GM19035 (cell line): Measurements from ENCODE around the gene RER1.

Source experiments
- ATAC-seq: cut with Tn5 transposase; IDR thresholded peaks from one replicate; pipeline ENCODE4 v1.9.1; 2021; ENCODE audit not compliant: unreplicated experiment

The RER1 gene

GRCh38 chr1:2353551-2354438 is 37.8 kb upstream of the RER1 start:
- ATAC-seq = no peak

DNA sequence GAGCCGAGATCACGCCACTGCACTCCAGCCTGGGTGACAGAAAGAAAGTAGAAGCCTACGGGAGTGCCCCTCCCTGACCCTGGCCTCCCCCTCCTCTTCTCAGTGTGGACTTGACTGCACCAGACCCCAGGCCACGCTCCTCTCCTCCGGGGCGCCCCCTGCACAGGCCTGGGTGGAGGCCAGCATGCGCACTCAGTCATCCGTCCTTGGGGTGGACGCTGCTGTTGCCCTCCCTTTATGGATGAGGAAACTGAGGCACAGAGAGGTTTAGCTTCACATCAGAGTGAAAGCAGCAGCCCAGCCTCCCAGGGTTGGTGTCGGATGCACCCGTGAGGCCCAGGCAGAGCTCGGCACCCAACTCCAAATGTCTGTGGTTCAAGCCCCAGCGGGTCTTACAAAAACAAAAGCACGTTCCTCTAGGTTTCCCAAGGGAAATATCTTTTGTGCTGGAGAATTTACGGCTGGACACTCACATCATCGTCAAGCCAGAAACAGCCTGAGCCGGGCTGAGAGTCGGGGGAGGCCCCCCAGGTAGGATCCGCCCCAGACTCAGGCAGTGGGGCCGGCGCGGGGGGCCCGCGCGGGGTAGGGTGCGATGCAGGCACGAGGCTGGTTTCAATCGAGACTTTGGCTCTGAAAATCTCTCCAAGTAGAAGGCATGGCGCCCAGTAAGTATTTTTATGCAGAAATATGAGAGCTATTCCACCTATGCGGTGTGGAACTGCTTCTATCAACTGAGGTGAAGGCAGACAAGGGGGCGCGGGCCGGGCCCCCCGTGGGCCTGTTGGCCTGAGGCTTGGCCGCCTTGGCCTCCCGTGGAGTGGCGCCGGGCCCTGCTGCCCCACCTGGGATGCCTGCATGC is 36.9 kb upstream of the RER1 start:
- ATAC-seq = no peak

DNA sequence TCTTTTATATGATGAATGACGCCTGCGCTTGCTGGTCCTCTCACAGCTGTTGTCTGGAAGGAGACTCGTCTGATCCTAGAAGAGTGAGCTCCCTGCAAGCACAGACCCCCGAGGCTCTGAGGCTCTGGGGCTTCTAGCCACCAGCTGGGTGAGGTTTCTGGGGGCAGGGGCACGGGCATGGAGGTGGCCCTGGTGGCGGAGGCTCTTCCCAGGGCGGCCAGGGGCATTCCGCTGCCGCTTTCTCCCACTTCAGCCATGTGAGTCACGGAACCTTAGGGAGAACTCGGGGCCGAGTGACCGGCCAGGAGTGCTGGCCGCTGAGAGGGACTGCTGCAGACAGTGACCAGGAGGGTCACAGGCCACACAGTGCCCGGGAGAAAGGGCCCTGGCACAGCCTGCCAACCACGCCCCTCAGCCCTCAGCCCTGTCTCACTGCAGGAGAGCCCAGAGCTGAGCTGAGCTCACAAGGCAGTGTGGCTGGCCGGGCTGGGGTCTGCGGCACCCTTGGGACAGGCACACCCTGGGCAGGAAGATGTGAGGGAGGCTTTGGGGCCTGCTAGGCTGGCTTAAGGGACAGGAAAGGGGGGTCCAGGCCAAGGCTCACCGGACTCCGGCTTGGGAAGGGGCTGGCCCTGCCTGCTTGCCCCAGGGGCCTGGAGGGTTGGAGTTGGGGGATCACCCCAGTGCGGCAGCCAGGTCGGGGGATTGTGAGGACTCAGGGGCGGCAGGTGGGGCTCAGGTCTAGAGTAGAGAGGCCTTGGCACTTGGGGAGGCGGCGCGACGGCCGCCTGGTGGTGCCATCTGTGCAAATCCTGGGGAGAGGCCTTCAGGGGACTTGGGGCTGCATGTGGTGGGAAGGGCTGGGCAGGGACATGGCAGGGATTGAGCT is 36.0 kb upstream of the RER1 start:
- no peak for ATAC-seq

DNA sequence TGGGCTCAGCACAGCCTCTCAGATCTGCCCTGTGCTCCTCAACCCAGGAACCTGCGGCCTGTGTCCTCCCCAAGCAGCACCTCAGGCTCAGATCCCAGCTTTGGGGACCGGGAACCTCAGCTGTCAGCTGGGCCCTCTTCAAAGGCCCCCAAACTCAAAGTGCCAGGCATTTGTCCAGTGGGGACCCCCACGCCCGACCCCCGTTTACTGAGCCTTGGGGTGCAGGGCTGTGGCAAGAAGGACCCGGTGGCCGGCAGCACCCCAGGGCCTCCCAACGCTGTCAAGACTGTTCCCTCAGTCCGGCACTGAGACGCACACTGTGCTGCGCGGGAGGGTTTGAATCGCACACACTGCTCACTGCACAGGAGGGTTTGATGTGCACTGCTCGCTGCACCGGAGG is 35.2 kb upstream of the RER1 start:
- ATAC-seq = no peak

DNA sequence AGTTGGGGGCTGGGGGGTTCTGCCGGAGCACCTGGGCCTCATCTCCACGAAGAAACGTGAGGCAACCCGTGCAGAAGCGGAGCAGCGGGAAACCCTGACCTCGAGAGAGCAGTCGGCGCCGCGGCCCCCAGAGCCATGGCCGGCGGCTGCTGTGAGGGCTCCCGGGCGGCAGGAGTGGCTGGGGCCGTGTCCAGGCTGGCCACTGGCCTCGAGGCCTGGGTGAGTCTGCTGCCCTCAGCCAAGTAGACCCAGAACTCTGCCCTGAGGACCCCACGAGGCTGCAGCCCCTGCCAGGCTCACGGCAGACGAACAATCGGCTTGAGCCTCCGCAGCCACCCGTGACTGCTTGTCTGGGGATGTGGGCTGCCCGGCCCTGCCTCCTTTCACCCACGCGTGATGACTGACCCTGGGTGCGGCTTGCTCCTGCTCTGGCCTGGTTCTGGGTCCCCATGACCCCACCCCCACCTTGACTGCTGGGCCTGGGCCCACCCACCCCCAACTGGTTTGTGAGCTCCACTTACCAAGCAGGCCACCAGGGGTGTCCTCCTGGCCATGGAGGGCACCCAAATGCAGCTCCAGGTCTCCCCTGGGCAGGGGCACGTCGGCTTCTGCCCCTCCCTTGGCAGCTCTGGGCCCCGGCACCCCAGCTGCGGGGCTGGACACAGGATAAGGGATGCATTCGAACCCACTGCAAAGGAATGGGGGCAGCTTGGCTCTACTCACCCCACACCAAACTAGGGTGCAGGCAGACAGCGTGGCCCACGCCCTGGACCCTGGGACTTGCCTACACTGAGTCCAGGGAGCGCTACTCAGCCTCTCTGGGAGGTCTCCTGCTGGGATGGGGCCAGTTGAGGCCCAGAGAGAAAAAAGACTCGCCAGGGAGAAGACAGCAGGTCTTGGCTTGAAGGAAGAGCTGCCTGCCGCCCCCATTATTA is 34.5 kb upstream of the RER1 start:
- ATAC-seq = no peak

DNA sequence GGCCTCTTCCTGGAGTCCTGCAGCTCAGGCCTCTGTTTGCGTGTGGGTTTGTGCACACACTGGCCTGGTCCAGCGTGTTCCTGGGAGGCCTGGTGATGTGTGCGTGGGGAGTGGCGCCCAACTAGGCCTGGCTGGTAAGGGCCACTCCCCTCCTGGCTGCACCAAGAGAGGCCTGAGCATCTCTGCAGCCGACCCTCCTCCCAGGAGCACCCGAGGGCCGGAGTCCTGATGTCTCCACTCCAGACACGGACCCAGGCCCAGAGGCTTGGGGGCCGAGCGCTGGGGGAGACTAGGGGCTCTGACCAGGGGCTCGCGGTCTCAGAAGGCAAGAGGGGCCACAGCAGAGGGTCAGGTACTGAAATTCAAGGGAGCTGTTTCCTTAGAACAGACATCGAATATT is 33.6 kb upstream of the RER1 start:
- no peak for ATAC-seq

DNA sequence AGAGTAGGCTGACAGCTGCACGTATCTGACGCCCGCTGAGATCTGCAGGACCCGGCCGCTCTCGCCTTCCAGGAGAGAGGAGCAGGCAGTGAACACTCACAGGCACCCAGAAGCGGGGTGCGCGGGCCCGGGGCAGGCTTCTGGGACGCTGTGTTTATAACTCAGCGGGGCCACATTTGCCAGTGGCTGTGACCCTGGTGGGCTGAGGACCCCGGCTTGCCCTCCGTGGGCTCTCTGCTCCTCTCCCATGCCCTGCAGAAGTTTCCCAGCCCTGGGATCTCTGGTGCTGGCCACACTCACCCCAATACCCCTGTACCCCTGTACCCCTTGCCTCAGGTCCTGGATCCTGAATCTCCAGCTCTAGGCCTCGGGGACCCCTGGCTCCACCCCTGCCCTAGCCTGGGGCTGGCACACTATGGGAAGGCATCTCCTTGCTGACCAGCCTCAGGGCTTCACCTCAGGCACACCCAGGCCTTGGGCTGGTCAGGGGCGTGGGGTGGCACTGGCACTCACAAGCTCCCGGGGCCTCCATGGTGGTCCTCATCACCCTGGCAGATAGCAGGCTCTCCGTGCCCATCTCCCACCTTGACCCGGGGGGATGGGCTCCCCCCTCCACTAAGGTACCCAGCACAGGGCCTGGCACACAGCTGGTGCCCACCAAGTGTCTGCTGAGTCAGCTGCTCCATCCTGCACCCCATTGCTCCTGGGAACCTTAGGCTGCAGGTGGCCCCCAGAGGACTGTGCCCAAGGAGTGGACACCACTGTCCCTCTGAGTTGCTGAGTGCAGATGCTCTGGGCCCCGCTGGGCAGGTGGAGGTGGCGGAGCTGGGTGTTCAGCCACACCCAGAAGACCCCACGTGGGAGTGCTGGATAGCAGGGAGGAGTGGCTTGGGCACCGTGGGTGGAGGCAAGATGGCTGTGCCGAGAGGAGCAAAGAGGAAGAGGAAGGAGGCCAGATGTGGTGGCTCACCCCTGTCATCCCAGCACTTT is 32.7 kb upstream of the RER1 start:
- ATAC-seq = no peak

DNA sequence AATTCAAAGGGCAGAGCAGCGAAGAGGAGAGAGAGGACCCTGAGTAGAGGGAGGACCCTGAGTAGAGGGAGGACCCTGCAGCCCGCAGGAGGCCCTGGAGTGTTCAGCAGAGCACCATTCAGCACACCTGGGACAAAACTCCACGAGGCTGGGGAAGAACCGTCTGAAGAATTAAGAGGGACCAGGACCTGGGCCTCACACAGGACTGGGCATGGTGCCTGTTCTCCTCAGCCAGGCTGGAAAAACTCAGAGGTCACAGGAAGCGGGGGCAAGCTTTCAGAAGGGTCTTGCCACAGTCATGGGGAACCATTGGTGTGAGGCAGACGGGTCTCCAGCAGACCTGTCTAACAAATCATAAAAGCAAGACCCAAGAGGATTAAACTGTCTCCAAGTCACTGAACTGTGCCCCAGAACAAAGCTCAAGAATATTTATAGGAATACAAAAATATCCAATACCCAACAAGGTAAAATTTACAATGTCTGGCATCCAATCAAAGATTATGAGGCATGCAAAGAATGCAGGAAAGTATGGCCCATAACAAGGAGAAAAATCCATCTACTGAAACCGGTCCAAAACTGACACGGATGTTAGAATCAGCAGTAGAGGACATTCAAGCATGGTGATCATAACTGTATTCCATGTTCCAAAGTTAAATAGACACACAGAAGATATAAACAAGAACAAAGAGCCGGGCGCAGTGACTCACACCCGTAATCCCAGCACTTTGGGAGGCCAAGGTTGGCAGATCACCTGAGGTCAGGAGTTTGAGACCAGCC is 30.9 kb upstream of the RER1 start:
- no peak for ATAC-seq

GRCh38 chr1:2363847-2364513 is 27.7 kb upstream of the RER1 start:
- no peak for ATAC-seq

DNA sequence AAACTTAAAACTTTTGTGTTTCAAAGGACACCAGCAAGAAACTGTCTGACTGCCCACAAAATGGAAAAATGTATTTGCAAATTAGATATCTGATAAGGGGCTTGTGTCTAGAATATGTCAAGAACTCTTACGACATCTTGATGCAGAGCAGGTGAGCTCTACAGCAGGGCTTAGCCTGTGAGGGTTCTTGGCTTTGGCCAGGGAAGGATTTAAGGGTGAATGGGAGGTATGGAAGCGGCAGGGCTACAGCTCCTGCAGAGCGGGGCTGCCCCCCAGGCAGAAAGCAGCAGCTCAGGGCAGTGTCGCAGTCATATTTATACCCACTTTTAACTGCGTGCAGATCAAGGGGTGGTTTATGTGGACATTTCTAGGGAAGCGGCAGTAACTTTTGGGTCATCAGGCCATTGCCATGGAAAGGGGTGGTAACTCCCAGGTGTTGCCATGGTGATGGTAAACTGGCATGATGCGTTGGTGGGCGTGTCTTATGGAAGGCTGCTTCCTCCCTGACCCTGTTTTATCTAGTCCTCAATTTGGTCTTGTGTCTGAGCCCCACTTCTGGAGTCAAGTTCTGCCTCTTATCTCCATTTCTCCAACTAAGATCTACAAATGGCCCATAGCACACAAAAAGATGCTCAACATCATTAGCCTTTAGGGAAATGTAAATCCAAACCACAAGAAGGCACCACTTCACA is 23.4 kb upstream of the RER1 start:
- ATAC-seq = no peak

- ATAC-seq = no peak
Measured at GRCh38 chr1:2372551-2373490, 18.8 kb upstream of the RER1 start.

DNA sequence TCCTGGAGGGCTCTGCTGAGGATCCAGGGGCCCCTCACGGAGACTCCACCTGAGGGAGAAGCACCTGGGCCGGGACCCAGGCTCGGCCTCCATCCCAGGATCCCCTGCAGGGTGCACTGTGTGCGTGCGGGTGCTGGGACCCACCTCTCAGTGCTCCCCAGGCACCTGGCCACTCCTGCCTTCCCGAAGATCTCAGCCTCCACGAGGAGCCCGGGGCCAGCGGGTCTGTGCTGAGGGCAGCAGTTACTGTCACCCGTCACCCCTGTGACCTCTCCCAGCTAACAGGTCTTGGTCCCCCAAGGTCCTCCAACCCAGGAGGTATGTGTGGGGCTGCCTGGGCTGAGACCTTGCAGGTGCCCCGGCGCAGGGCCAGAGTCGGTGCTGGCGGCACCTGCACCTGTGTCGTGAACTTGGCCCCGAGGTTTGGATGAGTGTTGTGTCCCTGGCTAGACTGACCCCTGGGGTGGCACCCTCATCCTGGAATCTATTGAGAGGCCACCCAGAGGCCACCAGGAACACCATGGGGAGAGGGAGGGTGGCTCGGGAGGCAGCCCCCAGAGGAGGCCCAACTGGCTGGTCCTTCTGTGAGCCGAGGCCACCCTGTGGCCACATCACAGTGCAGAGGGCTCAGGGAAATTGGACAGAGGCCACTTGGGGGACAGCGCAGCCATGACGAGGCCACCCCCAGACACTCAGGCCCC is 17.9 kb upstream of the RER1 start:
- ATAC-seq = no peak

- no peak for ATAC-seq
Measured at GRCh38 chr1:2374252-2375155, 17.1 kb upstream of the RER1 start.

DNA sequence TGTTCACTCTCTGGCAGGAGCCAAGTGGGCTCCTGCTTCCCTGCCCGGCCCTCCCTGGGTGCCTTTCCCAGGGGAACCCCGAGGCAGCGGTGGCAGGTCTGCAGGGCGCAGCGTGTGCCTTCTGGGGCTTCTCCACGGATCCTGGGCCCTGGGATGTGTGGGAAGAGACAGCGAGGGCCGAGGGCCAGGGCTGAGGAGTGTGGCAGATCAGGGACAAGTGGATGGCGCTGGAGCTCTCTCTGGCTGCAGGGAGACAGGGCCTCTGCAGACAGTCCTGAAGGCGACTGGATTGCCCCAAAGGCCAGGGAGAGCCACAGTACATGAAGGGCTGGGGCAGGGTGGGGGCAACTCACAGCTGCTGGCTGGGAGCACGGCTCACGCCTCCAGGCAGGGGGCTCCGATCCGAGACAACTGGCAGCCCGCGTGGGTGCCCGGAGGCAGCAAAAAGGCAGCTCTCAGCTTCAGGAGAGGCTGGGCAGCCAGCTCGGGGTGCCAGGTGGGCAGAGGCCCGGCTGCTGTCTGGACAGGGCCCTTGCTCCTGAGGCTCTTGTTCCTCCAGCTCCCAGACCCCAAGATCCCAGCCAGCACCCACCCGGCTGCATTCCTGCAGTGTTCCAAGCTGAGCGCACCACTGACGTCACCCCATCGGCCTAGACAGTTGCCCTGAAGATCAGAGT is 16.3 kb upstream of the RER1 start:
- no peak for ATAC-seq
